ENCODE results near the gene PJA2.

Gene PJA2

DNA sequence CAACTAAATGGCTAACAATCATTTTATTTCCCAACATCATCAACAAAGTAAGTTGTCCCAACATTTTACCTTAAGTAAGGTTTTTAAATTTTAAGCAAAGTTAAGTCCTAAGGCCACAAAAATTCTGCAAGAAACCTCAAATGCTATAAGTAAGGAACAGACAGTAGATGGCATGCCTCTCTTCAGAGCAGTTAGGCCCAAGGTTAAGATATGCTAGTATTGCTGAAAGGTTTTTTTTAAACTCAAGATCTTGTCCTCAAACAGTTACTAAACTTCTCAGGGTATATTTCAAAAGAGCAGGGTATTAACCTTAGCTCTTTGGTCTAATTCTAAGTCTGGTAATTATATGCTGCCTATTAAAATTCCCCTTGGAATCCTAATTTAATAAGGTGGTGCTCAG lies 35.1 kb downstream of the PJA2 start:
- H3K27me3 ChIP-seq (ENCODE audit: control insufficient read depth, insufficient read depth, low read length): no peaks in the 10 kb centered on the region
- no peak overlapping the region for H3K27ac ChIP-seq (ENCODE audit: low read depth, low read length)
- 0 out of 2 replicates have a peak, but pooled peaks cover 3% of the 10 kb centered on the region for H3K4me1 ChIP-seq (ENCODE audit: control insufficient read depth, insufficient read depth, low read length)
- H3K9ac ChIP-seq (ENCODE audit: low read depth, low read length): no peak overlapping the region
- H3K36me3 ChIP-seq (ENCODE audit: control insufficient read depth, insufficient read depth, low read length): peaks cover 31% of the 10 kb centered on the region
- no peak overlapping the region for H3K4me3 ChIP-seq (ENCODE audit: low read depth, low read length)
- no peaks in the 10 kb centered on the region for H3K9me3 ChIP-seq (ENCODE audit: control insufficient read depth, insufficient read depth, low read length)

DNA sequence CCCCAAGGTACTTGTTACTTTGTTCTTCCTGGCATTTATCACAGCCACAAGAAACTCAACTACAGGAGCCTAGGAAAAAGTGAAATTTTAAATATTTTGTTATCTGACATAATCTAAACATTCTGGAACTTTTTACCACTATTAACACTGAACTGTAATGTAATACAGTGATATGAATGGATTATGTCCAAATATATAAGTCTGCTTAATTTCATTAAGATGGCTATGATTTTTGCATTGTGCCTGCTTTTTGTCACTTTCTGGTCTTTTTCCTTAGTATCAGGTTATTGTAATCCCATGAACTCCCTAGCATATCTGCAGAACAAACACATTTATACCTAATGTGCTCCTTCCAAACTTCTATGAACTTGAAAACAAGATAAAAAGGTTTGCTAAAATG lies 35.8 kb downstream of the PJA2 start:
- H3K4me3 ChIP-seq (ENCODE audit: low read depth, low read length): no peak overlapping the region
- 0 out of 2 replicates have a peak, but pooled peaks cover 3% of the 10 kb centered on the region for H3K4me1 ChIP-seq (ENCODE audit: control insufficient read depth, insufficient read depth, low read length)
- H3K36me3 ChIP-seq (ENCODE audit: control insufficient read depth, insufficient read depth, low read length): peaks cover 27% of the 10 kb centered on the region
- no peaks in the 10 kb centered on the region for H3K27me3 ChIP-seq (ENCODE audit: control insufficient read depth, insufficient read depth, low read length)
- no peak overlapping the region for H3K9ac ChIP-seq (ENCODE audit: low read depth, low read length)
- H3K27ac ChIP-seq (ENCODE audit: low read depth, low read length): no peak overlapping the region
- no peaks in the 10 kb centered on the region for H3K9me3 ChIP-seq (ENCODE audit: control insufficient read depth, insufficient read depth, low read length)

DNA sequence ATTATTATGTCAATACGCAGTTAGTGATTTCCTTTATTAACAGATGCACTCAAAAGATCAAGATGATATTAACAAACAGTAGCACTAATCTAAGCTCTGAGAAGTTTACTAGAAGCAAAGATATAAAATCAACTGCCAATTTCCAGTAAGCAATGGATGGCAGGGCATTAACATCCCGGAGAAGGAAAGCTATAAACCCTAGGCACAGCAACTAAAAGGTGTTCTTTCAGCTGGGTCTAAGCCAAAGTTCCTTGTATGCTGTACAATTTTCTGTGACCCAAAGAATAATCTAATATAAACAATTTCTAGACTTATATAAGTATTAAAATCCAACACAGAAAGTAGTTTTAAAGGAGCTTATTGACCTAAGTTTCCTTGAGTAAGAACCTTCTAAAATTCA lies 39.4 kb downstream of the PJA2 start:
- Histone ChIP-seq H3K4me1 (ENCODE audit: control insufficient read depth, insufficient read depth, low read length) (0 out of 2 replicates have a peak, but pooled peaks cover 3% of the 10 kb centered on the region), H3K36me3 (ENCODE audit: control insufficient read depth, insufficient read depth, low read length) (peaks cover 25% of the 10 kb centered on the region), H3K27me3 (ENCODE audit: control insufficient read depth, insufficient read depth, low read length) (no peaks in the 10 kb centered on the region), H3K9me3 (ENCODE audit: control insufficient read depth, insufficient read depth, low read length) (no peaks in the 10 kb centered on the region), H3K9ac (ENCODE audit: low read depth, low read length) (no peak overlapping the region), H3K27ac (ENCODE audit: low read depth, low read length) (no peak overlapping the region), H3K4me3 (ENCODE audit: low read depth, low read length) (no peak overlapping the region)

DNA sequence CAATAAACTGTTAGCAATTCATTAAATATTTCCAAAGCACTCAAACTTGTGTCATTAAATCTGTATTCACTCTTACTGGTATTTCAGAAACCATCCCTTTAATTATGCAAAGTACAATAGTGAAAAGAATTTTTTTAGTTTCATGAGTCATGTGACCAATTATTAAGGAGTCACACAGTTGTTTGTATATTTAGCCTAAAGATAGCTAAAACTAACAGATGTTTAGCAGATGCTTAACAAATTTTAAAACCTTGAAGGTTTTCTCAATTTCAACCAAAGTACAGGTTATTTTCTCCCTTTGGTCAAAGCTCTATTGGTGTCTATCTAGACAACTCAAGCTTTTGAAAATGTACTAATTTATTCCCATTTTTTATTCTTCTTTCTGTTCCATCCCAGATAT lies 44.1 kb downstream of the PJA2 start:
- no peak overlapping the region for H3K27ac ChIP-seq (ENCODE audit: low read depth, low read length)
- H3K27me3 ChIP-seq (ENCODE audit: control insufficient read depth, insufficient read depth, low read length): no peaks in the 10 kb centered on the region
- no peak overlapping the region for H3K9ac ChIP-seq (ENCODE audit: low read depth, low read length)
- H3K36me3 ChIP-seq (ENCODE audit: control insufficient read depth, insufficient read depth, low read length): peaks cover 39% of the 10 kb centered on the region
- no peaks in the 10 kb centered on the region for H3K4me1 ChIP-seq (ENCODE audit: control insufficient read depth, insufficient read depth, low read length)
- H3K9me3 ChIP-seq (ENCODE audit: control insufficient read depth, insufficient read depth, low read length): no peaks in the 10 kb centered on the region
- H3K4me3 ChIP-seq (ENCODE audit: low read depth, low read length): no peak overlapping the region

DNA sequence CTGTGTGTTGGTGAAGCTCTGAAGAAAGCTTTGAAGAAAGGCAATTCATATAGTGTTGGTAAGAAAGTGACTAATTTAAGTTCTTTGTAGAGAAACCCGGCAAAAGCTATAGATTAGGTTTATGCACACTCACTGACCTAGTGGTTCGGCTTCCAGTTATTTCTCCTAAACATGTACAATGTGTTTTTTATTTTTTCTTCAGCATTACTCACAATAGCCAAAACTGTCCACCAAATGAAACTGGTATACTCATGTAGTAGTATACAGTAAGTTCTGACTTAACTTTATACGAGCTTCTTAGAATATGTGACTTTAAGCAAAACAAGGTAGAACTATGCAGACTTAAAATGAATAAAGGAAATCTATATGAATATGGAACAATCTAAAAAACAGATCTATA lies 44.8 kb downstream of the PJA2 start:
- H3K27ac ChIP-seq (ENCODE audit: low read depth, low read length): no peak overlapping the region
- H3K9me3 ChIP-seq (ENCODE audit: control insufficient read depth, insufficient read depth, low read length): no peaks in the 10 kb centered on the region
- H3K27me3 ChIP-seq (ENCODE audit: control insufficient read depth, insufficient read depth, low read length): no peaks in the 10 kb centered on the region
- no peak overlapping the region for H3K9ac ChIP-seq (ENCODE audit: low read depth, low read length)
- no peaks in the 10 kb centered on the region for H3K4me1 ChIP-seq (ENCODE audit: control insufficient read depth, insufficient read depth, low read length)
- peaks cover 41% of the 10 kb centered on the region for H3K36me3 ChIP-seq (ENCODE audit: control insufficient read depth, insufficient read depth, low read length)
- no peak overlapping the region for H3K4me3 ChIP-seq (ENCODE audit: low read depth, low read length)

DNA sequence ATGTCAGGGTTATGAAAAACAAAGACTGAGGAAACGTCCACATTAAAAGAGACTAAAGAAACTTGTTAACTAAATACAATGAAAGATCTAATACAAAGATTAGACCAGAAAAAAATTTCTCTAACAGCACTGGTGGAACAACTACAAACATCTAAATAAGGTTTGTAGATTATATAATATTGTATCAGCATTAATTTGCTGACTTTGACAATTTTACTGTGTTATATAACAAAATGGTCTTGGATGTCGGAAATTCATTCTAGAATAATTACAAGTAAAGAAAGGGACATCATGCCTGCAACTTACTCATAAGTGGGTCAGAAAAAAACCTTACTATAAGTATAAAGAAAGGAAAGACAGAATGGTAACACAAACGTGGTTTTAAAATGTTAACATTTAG lies 50.1 kb downstream of the PJA2 start:
- peaks cover 46% of the 10 kb centered on the region for H3K36me3 ChIP-seq (ENCODE audit: control insufficient read depth, insufficient read depth, low read length)
- H3K4me3 ChIP-seq (ENCODE audit: low read depth, low read length): no peak overlapping the region
- no peaks in the 10 kb centered on the region for H3K4me1 ChIP-seq (ENCODE audit: control insufficient read depth, insufficient read depth, low read length)
- no peaks in the 10 kb centered on the region for H3K27me3 ChIP-seq (ENCODE audit: control insufficient read depth, insufficient read depth, low read length)
- no peak overlapping the region for H3K9ac ChIP-seq (ENCODE audit: low read depth, low read length)
- no peak overlapping the region for H3K27ac ChIP-seq (ENCODE audit: low read depth, low read length)
- no peaks in the 10 kb centered on the region for H3K9me3 ChIP-seq (ENCODE audit: control insufficient read depth, insufficient read depth, low read length)

DNA sequence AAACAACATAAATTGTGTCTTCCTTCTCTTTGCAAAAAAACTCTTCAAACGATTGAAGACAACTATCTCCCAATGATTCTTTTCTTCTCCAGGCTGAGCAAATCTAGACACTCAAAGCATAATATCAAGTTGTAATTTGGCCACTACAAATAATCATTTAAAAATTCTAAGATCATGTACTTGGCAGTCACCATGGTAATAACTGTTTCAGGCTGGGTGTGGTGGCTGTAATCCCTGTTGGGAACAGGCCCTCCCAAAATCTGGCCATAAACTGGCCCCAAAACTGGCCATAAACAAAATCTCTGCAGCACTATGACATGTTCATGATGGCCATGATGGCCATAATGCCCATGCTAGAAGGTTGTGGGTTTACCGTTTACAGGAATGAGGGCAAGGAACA lies 52.0 kb downstream of the PJA2 start:
- no peaks in the 10 kb centered on the region for H3K9me3 ChIP-seq (ENCODE audit: control insufficient read depth, insufficient read depth, low read length)
- H3K9ac ChIP-seq (ENCODE audit: low read depth, low read length): no peak overlapping the region
- H3K4me3 ChIP-seq (ENCODE audit: low read depth, low read length): no peak overlapping the region
- H3K36me3 ChIP-seq (ENCODE audit: control insufficient read depth, insufficient read depth, low read length): peaks cover 45% of the 10 kb centered on the region
- H3K4me1 ChIP-seq (ENCODE audit: control insufficient read depth, insufficient read depth, low read length): no peaks in the 10 kb centered on the region
- H3K27ac ChIP-seq (ENCODE audit: low read depth, low read length): no peak overlapping the region
- H3K27me3 ChIP-seq (ENCODE audit: control insufficient read depth, insufficient read depth, low read length): no peaks in the 10 kb centered on the region

DNA sequence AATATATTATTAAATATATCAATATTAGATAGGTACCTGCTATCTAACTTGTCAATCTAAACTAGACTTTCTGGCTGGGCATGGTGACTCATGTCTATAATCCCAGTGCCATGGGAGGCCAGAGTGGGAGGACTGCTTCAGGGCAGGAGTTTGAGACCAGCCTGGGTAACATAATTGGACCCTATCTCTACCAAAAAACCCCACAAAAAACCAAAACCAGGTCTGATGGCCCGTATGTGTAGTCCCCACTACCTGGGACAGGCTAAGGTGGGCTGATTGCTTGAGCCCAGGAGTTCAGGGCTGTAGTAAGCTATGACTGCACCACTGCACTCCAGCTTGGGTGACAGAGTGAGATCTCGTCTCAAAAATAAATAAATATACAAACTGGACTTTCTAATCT lies 55.0 kb downstream of the PJA2 start:
- no peak overlapping the region for H3K9ac ChIP-seq (ENCODE audit: low read depth, low read length)
- H3K27ac ChIP-seq (ENCODE audit: low read depth, low read length): no peak overlapping the region
- H3K4me1 ChIP-seq (ENCODE audit: control insufficient read depth, insufficient read depth, low read length): no peaks in the 10 kb centered on the region
- H3K36me3 ChIP-seq (ENCODE audit: control insufficient read depth, insufficient read depth, low read length): peaks cover 29% of the 10 kb centered on the region
- no peak overlapping the region for H3K4me3 ChIP-seq (ENCODE audit: low read depth, low read length)
- H3K27me3 ChIP-seq (ENCODE audit: control insufficient read depth, insufficient read depth, low read length): no peaks in the 10 kb centered on the region
- H3K9me3 ChIP-seq (ENCODE audit: control insufficient read depth, insufficient read depth, low read length): no peaks in the 10 kb centered on the region

DNA sequence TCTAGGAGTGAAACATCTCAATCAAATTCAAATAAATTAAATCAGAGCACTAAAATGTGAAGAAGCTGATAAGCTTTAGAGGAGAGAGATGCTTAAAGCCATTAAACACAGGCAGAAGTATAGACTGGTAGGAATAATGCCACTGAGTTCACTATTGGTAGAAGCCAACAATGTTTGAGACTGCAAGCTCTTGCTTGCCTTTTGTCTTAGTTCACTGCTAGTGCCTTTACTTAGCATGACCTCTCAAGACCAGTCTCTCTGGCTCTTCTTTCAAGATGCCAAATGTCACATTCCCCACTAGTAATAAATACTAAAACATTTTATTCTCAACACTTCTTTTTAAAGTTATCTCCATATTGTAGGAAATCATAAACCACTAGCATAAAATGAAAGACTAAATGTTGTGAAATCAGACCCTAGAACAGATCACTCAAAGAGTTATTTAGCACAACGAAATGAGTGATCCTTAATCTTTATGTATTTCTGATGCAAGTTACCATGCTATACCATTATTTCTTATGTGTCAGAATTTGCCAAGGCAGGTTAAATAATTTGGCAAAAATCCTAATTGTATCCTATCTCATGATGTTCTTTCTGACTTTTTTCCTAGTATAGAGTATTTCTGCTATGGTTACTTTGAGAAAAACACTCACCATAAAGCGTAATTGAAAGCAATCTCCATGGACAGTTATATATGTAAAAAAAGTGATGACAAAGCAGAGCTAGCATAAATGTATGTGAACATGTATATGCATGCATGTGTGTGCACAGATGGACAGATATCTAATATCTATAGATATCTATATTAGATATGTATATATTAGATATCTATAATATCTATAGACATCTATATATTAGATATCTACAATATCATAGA lies 57.5 kb downstream of the PJA2 start:
- peaks cover 30% of the 10 kb centered on the region for H3K36me3 ChIP-seq (ENCODE audit: control insufficient read depth, insufficient read depth, low read length)

DNA sequence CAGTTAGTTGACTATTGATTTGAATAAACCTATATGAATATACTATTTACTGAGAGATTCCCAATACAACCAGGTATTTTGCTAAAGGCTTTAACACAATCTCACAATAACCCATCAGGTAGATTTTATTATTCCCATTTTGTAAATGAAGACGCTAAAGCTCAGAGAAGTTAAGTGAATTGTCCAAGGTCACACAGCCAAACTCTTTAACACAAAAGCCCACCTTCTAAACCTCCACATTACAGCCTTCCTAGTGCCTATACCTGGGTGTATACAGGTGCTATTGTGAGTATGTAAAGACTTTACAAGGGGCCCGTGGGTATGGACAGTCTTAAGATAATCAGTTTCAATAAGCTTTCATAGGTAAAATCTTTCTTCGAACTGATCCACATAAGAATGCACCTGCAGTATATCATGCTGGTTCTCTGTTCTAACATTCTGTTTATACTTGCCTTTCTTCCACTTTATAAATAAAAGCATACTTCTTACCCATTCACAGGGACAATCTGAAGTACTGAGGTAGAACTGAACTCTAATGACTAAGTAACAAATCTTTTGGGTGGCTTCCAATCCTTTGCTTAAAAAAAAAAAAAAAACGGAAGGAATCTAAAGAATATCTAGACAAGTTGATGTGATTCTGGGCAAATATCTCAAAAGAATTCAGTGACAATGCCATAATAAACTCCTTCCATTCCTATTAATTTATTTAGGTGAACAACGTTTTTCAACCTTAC lies 59.1 kb downstream of the PJA2 start:
- H3K4me1 ChIP-seq (ENCODE audit: control insufficient read depth, insufficient read depth, low read length): no peaks in the 10 kb centered on the region
- no peaks in the 10 kb centered on the region for H3K27me3 ChIP-seq (ENCODE audit: control insufficient read depth, insufficient read depth, low read length)
- peaks cover 35% of the 10 kb centered on the region for H3K36me3 ChIP-seq (ENCODE audit: control insufficient read depth, insufficient read depth, low read length)
- H3K9me3 ChIP-seq (ENCODE audit: control insufficient read depth, insufficient read depth, low read length): no peaks in the 10 kb centered on the region
- H3K4me3 ChIP-seq (ENCODE audit: low read depth, low read length): no peak overlapping the region
- H3K9ac ChIP-seq (ENCODE audit: low read depth, low read length): no peak overlapping the region
- no peak overlapping the region for H3K27ac ChIP-seq (ENCODE audit: low read depth, low read length)

More for the DNA sequence above, 57.5 kb downstream of the PJA2 start:
- no peaks in the 10 kb centered on the region for H3K4me1 ChIP-seq (ENCODE audit: control insufficient read depth, insufficient read depth, low read length)
- H3K9ac ChIP-seq (ENCODE audit: low read depth, low read length): no peak overlapping the region
- no peak overlapping the region for H3K27ac ChIP-seq (ENCODE audit: low read depth, low read length)
- H3K4me3 ChIP-seq (ENCODE audit: low read depth, low read length): no peak overlapping the region
- no peaks in the 10 kb centered on the region for H3K27me3 ChIP-seq (ENCODE audit: control insufficient read depth, insufficient read depth, low read length)
- no peaks in the 10 kb centered on the region for H3K9me3 ChIP-seq (ENCODE audit: control insufficient read depth, insufficient read depth, low read length)

DNA sequence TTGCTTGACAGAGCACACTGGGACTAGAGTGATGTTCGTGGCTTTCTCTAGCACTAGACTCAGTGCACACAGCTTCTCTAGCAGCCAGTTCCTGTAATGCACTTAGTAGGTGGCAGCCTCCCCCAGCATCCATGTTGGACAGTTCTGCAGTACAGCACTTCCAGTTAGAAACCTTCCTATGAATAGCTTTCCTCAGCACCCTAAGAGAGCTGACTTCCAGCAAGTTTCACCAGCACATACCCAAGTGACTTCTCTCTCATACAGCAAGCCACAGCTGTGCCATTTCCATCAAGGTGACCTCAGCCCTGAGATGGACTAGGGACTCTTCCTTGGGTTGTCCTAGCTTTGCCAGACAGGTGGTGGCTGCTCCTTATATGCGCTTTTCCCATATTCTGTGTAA lies 60.4 kb downstream of the PJA2 start:
- peaks cover 32% of the 10 kb centered on the region for H3K36me3 ChIP-seq (ENCODE audit: control insufficient read depth, insufficient read depth, low read length)
- H3K9me3 ChIP-seq (ENCODE audit: control insufficient read depth, insufficient read depth, low read length): no peaks in the 10 kb centered on the region; the same call in 1 of the 2 replicates

More for the DNA sequence above, 60.4 kb downstream of the PJA2 start:
- no peak overlapping the region for H3K27ac ChIP-seq (ENCODE audit: low read depth, low read length)
- H3K4me1 ChIP-seq (ENCODE audit: control insufficient read depth, insufficient read depth, low read length): no peaks in the 10 kb centered on the region
- no peak overlapping the region for H3K9ac ChIP-seq (ENCODE audit: low read depth, low read length)
- no peak overlapping the region for H3K4me3 ChIP-seq (ENCODE audit: low read depth, low read length)
- no peaks in the 10 kb centered on the region for H3K27me3 ChIP-seq (ENCODE audit: control insufficient read depth, insufficient read depth, low read length)
